ENCODE results near the gene ALS2. TPM values are rescaled to one million over a fixed set of nuclear protein-coding genes. Genes with fewer than 3 reads are reported as not detected.

Gene ALS2
- total and polyA plus RNA-seq, 9 donors, result 6.1 to 18.5 (median 15.0) TPM

DNA sequence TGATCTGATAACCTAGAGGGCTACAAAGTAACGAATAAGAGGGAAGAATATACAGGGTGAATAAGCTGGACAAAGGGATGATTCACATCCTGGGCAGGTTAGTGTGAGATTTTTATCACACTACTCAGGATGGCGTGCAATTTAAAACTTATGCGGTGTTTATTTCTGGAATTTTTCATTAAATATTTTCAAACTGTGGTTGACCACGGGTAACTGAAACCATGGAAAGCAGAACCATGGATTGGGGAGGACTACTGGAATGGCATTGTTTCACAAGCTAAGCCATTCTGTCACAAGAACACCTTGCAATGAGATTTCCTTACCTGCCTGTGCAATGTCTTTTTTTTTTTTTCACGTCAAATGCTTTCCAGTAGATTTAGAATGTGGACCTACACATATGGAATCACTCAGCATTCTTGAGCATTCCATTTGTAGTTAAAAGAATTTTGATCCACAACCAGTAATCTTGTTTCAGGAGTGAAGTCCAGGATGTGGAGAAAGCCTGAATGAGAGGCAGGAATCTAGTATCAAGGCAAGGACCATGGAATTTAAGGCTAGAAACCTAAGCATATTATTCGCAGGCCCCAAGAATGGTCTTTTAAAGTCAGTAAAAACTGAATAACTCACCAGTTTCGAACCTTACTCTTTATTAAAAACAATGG is 17.6 kb upstream of the ALS2 start:
- Histone ChIP-seq H3K27me3 (no peaks in the 10 kb centered on the region), H3K4me3 (no peak overlapping the region), H3K9me3 (no peaks in the 10 kb centered on the region), H3K36me3 (no peaks in the 10 kb centered on the region), H3K4me1 (ENCODE audit: insufficient read depth) (no peaks in the 10 kb centered on the region), H3K27ac (no peak overlapping the region)
- DNase-seq, result no peak
- TF ChIP-seq, protein P1, sequence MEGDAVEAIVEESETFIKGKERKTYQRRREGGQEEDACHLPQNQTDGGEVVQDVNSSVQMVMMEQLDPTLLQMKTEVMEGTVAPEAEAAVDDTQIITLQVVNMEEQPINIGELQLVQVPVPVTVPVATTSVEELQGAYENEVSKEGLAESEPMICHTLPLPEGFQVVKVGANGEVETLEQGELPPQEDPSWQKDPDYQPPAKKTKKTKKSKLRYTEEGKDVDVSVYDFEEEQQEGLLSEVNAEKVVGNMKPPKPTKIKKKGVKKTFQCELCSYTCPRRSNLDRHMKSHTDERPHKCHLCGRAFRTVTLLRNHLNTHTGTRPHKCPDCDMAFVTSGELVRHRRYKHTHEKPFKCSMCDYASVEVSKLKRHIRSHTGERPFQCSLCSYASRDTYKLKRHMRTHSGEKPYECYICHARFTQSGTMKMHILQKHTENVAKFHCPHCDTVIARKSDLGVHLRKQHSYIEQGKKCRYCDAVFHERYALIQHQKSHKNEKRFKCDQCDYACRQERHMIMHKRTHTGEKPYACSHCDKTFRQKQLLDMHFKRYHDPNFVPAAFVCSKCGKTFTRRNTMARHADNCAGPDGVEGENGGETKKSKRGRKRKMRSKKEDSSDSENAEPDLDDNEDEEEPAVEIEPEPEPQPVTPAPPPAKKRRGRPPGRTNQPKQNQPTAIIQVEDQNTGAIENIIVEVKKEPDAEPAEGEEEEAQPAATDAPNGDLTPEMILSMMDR (IDR thresholded peaks at IDR 0.05), result no peak
- TF ChIP-seq POLR2A (IDR thresholded peaks at IDR 0.05) (no peak), EP300 (IDR thresholded peaks at IDR 0.05) (no peak)
- intact Hi-C loops (cut with DNase I), result loop anchor here in 3 of 4 donors (5.0 kb wide), 3 partner anchors 59 to 379 kb away; partner anchors contain the start of gene FZD7 (in 1 of the 3)
- 44 to 53% (median 52%) methylated on average over 7 of the region's 7 CpGs for WGBS, 3 donors

DNA sequence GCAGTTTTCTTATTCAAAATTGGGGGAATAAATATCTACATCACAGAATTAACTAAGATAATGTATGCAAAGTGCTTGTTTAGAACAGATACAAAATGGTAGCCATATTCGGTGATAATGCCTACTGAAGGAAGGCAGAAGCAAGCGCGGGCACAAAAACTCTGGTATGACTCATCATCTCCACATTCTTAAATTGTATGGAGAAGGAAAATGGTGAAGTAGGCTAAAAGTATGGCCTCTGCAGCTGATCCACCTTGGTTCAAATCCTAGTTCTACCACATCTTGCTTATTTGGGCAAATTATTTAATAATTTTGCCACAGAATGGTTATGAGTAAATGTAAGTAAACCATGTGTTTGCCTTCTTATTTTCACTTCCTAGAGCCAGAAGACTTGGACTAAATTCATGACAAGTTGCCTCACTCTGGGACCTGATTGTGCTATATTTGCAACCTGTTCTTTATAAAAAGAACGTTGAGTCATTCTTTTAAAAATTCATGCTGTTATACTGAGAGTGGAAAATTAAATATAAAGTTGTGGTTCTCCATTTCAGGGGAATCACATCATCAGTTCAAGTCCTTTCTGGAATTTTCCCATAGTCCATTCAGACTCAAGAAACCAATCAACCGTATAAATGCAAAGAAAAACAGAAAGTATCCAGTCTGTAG is 16.6 kb upstream of the ALS2 start:
- DNase-seq, result no peak
- intact Hi-C loops (cut with DNase I), result loop anchor here in 3 of 4 donors (5.0 kb wide), 3 partner anchors 60 to 380 kb away; partner anchors contain the start of gene FZD7 (in 1 of the 3)
- 56 to 64% (median 61%) methylated on average over 5 of the region's 5 CpGs for WGBS, 3 donors
- Histone ChIP-seq H3K27ac (no peak overlapping the region), H3K27me3 (no peaks in the 10 kb centered on the region), H3K36me3 (no peaks in the 10 kb centered on the region), H3K4me3 (no peak overlapping the region), H3K9me3 (no peaks in the 10 kb centered on the region), H3K4me1 (ENCODE audit: insufficient read depth) (no peaks in the 10 kb centered on the region)
- no peak for TF ChIP-seq EP300 (IDR thresholded peaks at IDR 0.05)
- TF ChIP-seq, protein P1 (IDR thresholded peaks at IDR 0.05), result no peak
- TF ChIP-seq POLR2A (IDR thresholded peaks at IDR 0.05), result no peak

DNA sequence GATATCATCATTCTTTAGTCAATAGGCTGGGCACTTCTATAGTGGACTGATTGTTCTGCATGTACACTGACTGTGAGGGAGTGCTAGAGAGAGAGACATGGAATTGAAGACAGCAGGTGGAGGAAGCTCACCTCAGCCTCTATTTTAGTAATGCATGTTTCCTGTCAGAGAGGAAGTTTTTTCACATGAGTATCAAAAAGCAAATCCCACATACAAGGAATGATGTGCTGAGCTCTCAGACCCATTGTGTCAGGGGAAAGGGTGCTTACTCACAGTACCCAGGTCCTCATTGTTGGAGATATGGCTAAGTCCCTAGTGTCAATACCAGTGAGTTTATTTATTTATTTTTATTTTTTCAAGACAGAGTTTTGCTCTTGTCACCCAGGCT is 15.7 kb upstream of the ALS2 start:
- TF ChIP-seq, protein P1 (IDR thresholded peaks at IDR 0.05), result no peak
- no peak for TF ChIP-seq POLR2A (IDR thresholded peaks at IDR 0.05)
- TF ChIP-seq EP300 (IDR thresholded peaks at IDR 0.05), result no peak
- Histone ChIP-seq H3K4me1 (ENCODE audit: insufficient read depth) (no peaks in the 10 kb centered on the region), H3K4me3 (no peak overlapping the region), H3K36me3 (no peaks in the 10 kb centered on the region), H3K27me3 (no peaks in the 10 kb centered on the region), H3K27ac (no peak overlapping the region), H3K9me3 (no peaks in the 10 kb centered on the region)
- DNase-seq, result no peak
- intact Hi-C loops (cut with DNase I), result loop anchor here in 3 of 4 donors (1.0 to 5.0 kb wide), 4 partner anchors 61 to 383 kb away; partner anchors contain the start of gene FZD7 (in 1 of the 3)

DNA sequence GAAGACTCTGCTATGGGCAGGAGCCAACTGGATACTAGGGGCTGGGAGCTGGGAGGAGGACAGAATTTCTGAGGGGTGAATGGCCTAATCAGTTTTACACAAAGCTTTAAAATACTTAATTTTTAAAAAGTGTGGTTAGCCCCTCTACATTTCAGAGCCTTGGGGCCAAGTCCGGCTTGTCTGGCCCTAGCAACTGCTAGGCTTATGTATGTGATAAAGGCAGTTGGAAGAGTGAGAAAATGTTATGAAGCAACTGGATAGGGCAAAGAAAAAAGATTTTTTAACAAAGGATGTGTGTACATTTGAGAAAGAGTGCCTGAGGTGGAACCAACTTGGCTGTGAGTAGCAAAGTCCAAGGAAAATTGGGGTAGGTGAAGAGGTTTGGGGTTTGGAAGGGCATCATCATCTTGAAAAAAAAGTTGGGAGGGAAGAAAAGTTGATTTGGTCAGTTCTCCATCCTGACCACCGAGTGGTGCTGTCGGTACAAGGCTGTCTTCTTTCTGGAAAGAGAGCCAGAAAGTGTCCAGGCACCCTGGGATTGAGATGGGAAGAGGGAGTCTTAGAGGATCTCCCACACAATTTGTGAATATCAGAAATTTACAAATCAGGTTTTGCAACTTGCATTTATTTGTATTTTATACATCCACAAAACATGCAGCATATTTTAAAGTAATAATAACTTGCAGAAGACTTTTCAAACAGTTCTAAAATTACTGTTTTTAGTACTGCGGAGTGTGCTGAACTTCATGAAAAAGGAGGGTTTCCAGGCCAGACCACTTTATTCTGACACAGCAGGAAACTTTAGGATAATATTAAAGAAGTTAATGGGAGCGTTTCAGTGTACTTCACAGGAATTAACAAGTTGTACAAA is 15.1 kb upstream of the ALS2 start:
- no peaks in the 10 kb centered on the region for H3K36me3 ChIP-seq
- peak in 4 of 5 donors; percentile 45 to 47 (median 46) for DNase-seq
- H3K27me3 ChIP-seq, result no peaks in the 10 kb centered on the region
- intact Hi-C loops (cut with DNase I), result loop anchor here in 3 of 4 donors (1.0 to 5.0 kb wide), 4 partner anchors 61 to 383 kb away; partner anchors contain the start of gene FZD7 (in 1 of the 3)
- 27 to 31% (median 30%) methylated on average over 5 of the region's 5 CpGs for WGBS, 3 donors
- H3K9me3 ChIP-seq, result no peaks in the 10 kb centered on the region
- TF ChIP-seq, protein P1 (IDR thresholded peaks at IDR 0.05), result peak; percentile 17 to 65 (median 65)
- TF ChIP-seq EP300 (IDR thresholded peaks at IDR 0.05), result no peak
- no peak overlapping the region for H3K4me3 ChIP-seq
- H3K27ac ChIP-seq, result no peak overlapping the region
- no peaks in the 10 kb centered on the region for H3K4me1 ChIP-seq (ENCODE audit: insufficient read depth)

All from ovary (tissue), 9 donors.